GM12891 (cell line): ENCODE results near the gene TPO.

Source experiments
- POLR2A ChIP-seq: IDR thresholded peaks from 2 replicates; pipeline ENCODE4 v1.6.1; 2011; ENCODE audit warnings: low read depth, low read length, control low read depth
- POLR2AphosphoS5 ChIP-seq: IDR thresholded peaks from 2 replicates; pipeline ENCODE4 v1.6.1; 2011; ENCODE audit warnings: low read depth, low read length, control low read depth
- SPI1 ChIP-seq: IDR thresholded peaks from 2 replicates; pipeline ENCODE4 v1.6.1; 2011; ENCODE audit warnings: low read depth, low read length, control low read depth
- TAF1 ChIP-seq: IDR thresholded peaks from 2 replicates; pipeline ENCODE4 v1.6.1; 2011; ENCODE audit warnings: low read depth, low read length, control low read depth

- no peak for TF ChIP-seq POLR2A
- no peak for TF ChIP-seq TAF1
- no peak for TF ChIP-seq SPI1
- no peak for TF ChIP-seq POLR2AphosphoS5
Measured at GRCh38 chr2:1453561-1453960, 40.3 kb downstream of the TPO start.
